Gastrocnemius medialis (tissue), 4 donors: Measurements from ENCODE around the gene ZEB2.

ENCODE experiments used
- POLR2A ChIP-seq, 2 donors: fragments of 450-650 bp; IDR thresholded peaks; one replicate each; pipeline ENCODE4 v1.6.1; 2017; ENCODE audit warnings: antibody characterized with exemption in 2 of 2, mild to moderate bottlenecking in 2 of 2, moderate library complexity in 2 of 2
- TF ChIP-seq, protein P1 (sequence below), 5 experiments: fragments of 450-650 bp in 3 of 5; fragments of 200-600 bp in 2 of 5; sonication (generic) in 2 of 5; IDR thresholded peaks in 4 of 5; conservative IDR thresholded peaks in 1 of 5; 1 replicate in 4 of 5; 2 replicates in 1 of 5; pipeline ENCODE4 v1.5.1; 2016 to 2019; ENCODE audit warnings: antibody characterized with exemption in 5 of 5, mild to moderate bottlenecking in 3 of 5, moderate library complexity in 3 of 5

DNA sequence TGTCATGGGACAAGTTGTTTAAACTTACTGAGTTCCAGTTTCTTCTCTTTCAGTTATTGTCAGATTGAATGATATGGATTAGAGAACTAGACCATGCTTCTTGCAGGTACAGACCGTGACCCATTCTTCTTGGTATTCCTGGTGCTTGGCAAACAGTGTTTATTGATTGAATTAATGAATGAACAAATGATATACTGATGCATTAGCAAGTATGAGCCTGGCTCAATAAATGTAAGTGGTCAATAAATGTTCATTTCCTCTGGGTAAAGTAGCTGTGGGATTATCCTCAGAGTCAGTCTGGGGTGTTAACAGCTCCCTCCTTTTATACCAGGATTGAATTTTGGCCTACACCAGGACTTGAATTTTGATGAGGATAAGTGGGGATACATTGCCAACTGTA lies 160.2 kb downstream of the ZEB2 start:
- TF ChIP-seq, protein P1, sequence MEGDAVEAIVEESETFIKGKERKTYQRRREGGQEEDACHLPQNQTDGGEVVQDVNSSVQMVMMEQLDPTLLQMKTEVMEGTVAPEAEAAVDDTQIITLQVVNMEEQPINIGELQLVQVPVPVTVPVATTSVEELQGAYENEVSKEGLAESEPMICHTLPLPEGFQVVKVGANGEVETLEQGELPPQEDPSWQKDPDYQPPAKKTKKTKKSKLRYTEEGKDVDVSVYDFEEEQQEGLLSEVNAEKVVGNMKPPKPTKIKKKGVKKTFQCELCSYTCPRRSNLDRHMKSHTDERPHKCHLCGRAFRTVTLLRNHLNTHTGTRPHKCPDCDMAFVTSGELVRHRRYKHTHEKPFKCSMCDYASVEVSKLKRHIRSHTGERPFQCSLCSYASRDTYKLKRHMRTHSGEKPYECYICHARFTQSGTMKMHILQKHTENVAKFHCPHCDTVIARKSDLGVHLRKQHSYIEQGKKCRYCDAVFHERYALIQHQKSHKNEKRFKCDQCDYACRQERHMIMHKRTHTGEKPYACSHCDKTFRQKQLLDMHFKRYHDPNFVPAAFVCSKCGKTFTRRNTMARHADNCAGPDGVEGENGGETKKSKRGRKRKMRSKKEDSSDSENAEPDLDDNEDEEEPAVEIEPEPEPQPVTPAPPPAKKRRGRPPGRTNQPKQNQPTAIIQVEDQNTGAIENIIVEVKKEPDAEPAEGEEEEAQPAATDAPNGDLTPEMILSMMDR (IDR thresholded peaks at IDR 0.05 in 4 of 5, conservative IDR thresholded peaks at IDR 0.05 in 1 of 5) = no peak
- no peak for TF ChIP-seq POLR2A (IDR thresholded peaks at IDR 0.05)
